IgD-negative memory B cell (primary cell): ENCODE results near the gene CHD2. TPM values are rescaled to one million over a fixed set of nuclear protein-coding genes. Genes with fewer than 3 reads are reported as not detected.
"Not testable (repeated sequence)": the region's sequence is repeated elsewhere in the genome, so short reads cannot be mapped to it uniquely, and the experiment has no call there.

Experiments used
- H3K27ac Mint-ChIP-seq, 3 donors: one replicate each; pipeline ENCODE4 v1.8.0; 2020 to 2022; ENCODE audit warnings: mild to moderate bottlenecking in 3 of 3, mixed read lengths in 3 of 3, moderate library complexity in 1 of 3
- H3K27me3 Mint-ChIP-seq: one replicate; pipeline ENCODE4 v1.8.0; 2021; ENCODE audit warnings: mixed read lengths
- H3K36me3 Mint-ChIP-seq: one replicate; pipeline ENCODE4 v1.8.0; 2020; ENCODE audit warnings: mild to moderate bottlenecking, mixed read lengths
- H3K4me1 Mint-ChIP-seq, 3 donors: one replicate each; pipeline ENCODE4 v1.8.0; 2020 to 2022; ENCODE audit warnings: mixed read lengths in 3 of 3, mild to moderate bottlenecking in 1 of 3
- H3K4me3 Mint-ChIP-seq, 4 donors: one replicate each; pipeline ENCODE4 v1.8.0; 2020 to 2022; ENCODE audit warnings: mild to moderate bottlenecking in 4 of 4, mixed read lengths in 4 of 4, moderate library complexity in 3 of 4
- H3K9me3 Mint-ChIP-seq, 3 donors: one replicate each; pipeline ENCODE4 v1.8.0; 2020 to 2021; ENCODE audit warnings: mixed read lengths in 3 of 3, mild to moderate bottlenecking in 1 of 3
- polyA plus RNA-seq: library from polyadenylated mRNA; unstranded; fragments of 300-500 nt; fragmentation: Illumina TruSeq; gene quantifications from one replicate; pipeline ENCODE4 v1.2.3, GENCODE V29; 2021

CHD2 gene
- polyA plus RNA-seq, 1 donor from 2014 or later: 131 TPM

- peaks cover 2% of the 10 kb centered on the region for H3K27me3 Mint-ChIP-seq
- peak overlapping the region in 1 of 3 donors; percentile 52 for H3K27ac Mint-ChIP-seq
- H3K36me3 Mint-ChIP-seq: peaks cover 5% of the 10 kb centered on the region
- H3K4me3 Mint-ChIP-seq: no peak overlapping the region
- no peaks in the 10 kb centered on the region for H3K9me3 Mint-ChIP-seq
- peaks cover 14 to 38% (median 36%) of the 10 kb centered on the region in 3 donors for H3K4me1 Mint-ChIP-seq
These were observed 126.3 kb downstream of the CHD2 start for GRCh38 chr15:93026380-93026817.

GRCh38 chr15:93027413-93027812 is 127.3 kb downstream of the CHD2 start:
- Mint-ChIP-seq H3K9me3 (no peaks in the 10 kb centered on the region), H3K4me3 (no peak overlapping the region), H3K36me3 (peaks cover 4% of the 10 kb centered on the region), H3K27me3 (peaks cover 2% of the 10 kb centered on the region), H3K4me1 (peaks cover 13 to 35% (median 32%) of the 10 kb centered on the region in 3 donors), H3K27ac (peak overlapping the region; percentile 12 to 54 (median 16))

- H3K9me3 Mint-ChIP-seq: no peaks in the 10 kb centered on the region
- H3K4me1 Mint-ChIP-seq: peaks cover 13 to 33% (median 25%) of the 10 kb centered on the region in 3 donors
- H3K27me3 Mint-ChIP-seq: peaks cover 2% of the 10 kb centered on the region
- peaks cover 3% of the 10 kb centered on the region for H3K36me3 Mint-ChIP-seq
- H3K27ac Mint-ChIP-seq: peak overlapping the region; percentile 67 to 84 (median 80)
- H3K4me3 Mint-ChIP-seq: no peak overlapping the region
These were observed 128.0 kb downstream of the CHD2 start for GRCh38 chr15:93028111-93028631.

DNA sequence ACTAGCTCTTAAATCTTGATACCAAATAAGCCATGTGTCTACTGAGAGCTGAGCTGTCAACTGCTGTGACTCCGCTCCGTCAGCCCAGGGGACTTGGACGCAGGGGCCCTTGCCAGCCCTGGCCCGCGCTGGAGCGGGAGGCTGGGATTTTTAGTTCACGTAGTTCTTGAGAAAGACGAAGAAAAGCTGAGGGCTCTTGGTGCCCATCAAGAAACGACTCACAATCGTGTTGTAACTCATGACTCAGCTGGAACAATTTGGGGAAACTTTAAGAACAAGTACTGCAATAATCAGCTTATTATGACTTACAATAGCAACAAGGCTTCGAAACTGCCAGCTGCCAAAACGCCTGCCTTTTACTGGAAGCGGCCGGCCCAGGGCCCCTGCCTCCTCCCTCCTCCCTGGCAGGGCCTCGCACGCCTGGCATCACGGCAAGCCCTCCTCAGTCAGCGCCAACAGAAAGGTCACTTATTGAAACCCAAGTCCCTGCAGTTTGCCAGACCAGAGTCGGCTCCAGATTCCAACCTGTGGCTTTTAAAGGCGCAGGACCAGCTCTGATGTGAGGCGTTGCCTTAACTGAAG is 128.6 kb downstream of the CHD2 start:
- peaks cover 2% of the 10 kb centered on the region for H3K36me3 Mint-ChIP-seq
- H3K9me3 Mint-ChIP-seq: no peaks in the 10 kb centered on the region
- H3K27ac Mint-ChIP-seq: peak overlapping the region; percentile 67 to 84 (median 80)
- peaks cover 2% of the 10 kb centered on the region for H3K27me3 Mint-ChIP-seq
- no peak overlapping the region for H3K4me3 Mint-ChIP-seq
- peaks cover 13 to 31% (median 24%) of the 10 kb centered on the region in 3 donors for H3K4me1 Mint-ChIP-seq

DNA sequence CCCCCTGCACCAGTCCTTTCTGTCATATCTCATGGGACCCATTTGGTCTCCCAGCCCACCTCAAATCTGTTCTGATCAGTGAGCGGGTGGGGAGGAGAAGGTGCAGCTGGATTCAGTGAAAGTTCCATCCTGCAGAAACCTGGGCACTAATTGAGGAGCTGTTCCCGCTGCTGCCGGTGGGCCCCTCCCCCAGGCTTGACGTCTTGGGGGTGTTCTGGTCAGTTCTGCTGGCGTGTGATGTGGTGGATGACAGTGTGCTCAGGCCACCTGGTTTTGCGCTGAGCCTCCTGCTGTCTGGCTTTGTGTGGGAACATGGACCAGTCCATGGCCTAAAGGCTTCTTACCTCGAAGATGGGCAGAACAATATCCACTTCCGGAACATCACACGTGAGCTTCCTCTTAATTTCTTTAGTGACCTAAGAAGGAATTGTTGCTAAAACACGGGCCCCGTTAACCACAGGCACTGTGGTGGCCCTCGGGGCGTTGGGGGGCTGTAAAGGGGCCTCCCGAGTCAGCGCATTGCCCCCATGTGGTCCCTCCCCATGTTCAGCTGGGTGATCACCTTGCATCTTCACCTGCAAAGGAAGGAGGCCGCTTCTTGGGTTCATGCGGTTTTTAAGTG is 129.2 kb downstream of the CHD2 start:
- Mint-ChIP-seq H3K4me1 (peaks cover 13 to 28% (median 21%) of the 10 kb centered on the region in 3 donors), H3K27ac (peak overlapping the region in 1 of 3 donors; percentile 84), H3K36me3 (peaks cover 2% of the 10 kb centered on the region), H3K9me3 (no peaks in the 10 kb centered on the region), H3K27me3 (peaks cover 2% of the 10 kb centered on the region), H3K4me3 (no peak overlapping the region)

GRCh38 chr15:93029836-93030429 is 129.8 kb downstream of the CHD2 start:
- Mint-ChIP-seq H3K4me1 (peaks cover 11 to 22% (median 17%) of the 10 kb centered on the region in 3 donors), H3K9me3 (no peaks in the 10 kb centered on the region), H3K4me3 (no peak overlapping the region), H3K27me3 (peaks cover 2% of the 10 kb centered on the region), H3K36me3 (no peaks in the 10 kb centered on the region), H3K27ac (peak overlapping the region; percentile 29 to 76 (median 52))

DNA sequence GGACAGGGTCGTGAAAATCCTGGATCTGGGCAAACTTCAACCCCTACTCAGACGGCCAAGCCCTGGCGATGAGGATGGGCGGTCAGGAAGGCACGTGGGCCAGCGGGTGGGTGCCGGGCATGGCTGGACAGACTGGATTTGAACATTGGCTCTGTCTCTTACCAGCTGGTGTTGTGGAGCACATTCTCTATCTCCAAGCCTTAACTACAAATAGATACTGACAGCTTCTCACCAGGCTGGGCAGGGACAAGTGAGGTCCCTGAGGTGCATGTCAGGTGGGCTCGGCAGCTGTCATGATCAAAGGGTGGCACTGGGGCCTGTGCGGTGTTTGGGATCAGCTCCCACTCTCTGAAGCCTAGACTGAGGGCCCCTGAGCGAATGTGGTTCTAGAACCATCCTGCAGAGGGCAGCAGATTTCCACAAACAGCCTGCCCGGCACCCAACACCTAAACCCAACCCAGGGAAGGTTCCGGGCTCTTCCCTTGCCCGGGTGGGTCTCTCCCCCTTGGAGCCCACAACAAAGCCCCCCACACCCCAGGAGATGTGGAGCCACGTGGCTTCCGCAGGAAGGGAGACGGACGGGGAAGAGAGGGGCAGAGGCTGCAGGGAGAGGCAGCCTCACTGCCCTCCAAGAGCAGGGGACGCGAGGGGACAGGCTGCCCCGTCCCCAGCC is 130.4 kb downstream of the CHD2 start:
- H3K9me3 Mint-ChIP-seq: no peaks in the 10 kb centered on the region
- no peak overlapping the region for H3K4me3 Mint-ChIP-seq
- H3K4me1 Mint-ChIP-seq: peaks cover 13 to 16% (median 14%) of the 10 kb centered on the region in 3 donors
- H3K36me3 Mint-ChIP-seq: no peaks in the 10 kb centered on the region
- H3K27me3 Mint-ChIP-seq: peaks cover 2% of the 10 kb centered on the region
- H3K27ac Mint-ChIP-seq: peak overlapping the region; percentile 29 to 76 (median 52)

DNA sequence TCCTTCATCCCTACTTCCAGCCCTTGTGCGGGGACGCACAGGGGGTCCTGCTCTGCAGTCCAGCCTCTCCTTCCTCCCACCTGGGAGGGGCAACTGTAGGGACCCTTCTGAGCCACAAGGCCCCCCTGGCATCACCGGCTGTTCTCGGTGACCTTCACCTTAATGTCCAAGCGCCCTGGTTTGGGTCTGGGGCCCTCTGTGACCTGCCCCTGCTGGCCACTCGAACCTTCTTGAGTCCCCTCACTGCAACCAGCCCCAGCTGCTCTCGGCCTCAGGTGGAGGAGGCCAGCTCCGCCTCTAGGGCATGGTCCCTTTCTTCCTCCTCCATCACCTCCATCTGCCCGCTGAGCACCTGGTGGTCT is 131.0 kb downstream of the CHD2 start:
- Mint-ChIP-seq H3K27me3 (peaks cover 4% of the 10 kb centered on the region), H3K4me3 (no peak overlapping the region), H3K36me3 (no peaks in the 10 kb centered on the region), H3K9me3 (no peaks in the 10 kb centered on the region), H3K4me1 (peaks cover 13 to 15% (median 14%) of the 10 kb centered on the region in 3 donors), H3K27ac (no peak overlapping the region)

DNA sequence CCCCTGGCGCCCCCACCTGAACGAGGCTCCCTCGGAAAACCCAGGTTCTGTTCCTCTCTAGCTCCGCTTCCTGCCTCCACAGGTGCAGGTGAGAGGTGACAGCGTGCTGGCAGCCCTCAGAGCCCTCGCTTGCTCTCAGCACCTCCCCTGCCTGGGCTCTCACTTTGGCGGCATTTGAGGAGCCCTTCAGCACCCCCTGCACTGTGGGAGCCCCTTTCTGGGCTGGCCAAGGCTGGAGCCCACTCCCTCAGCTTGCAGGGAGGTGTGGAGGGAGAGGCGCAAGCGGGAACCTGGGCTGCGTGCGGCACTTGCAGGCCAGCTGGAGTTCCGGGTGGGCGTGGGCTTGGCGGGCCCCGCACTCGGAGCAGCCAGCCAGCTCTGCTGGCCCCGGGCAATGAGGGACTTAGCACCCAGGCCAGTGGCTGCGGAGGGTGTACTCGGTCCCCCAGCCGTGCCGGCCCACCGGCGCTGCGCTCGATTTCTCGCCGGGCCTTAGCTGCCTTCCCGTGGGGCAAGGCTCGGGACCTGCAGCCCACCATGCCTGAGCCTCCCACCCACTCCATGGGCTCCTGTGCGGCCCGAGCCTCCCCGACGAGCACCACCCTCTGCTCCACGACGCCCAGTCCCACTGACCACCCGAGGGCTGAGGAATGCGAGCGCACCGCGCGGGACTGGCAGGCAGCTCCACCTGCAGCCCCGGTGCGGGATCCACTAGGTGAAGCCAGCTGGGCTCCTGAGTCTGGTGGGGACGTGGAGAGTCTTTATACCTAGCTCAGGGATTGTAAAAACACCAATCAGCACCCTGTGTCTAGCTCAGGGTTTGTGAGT is 131.6 kb downstream of the CHD2 start:
- not testable (repeated sequence) for H3K27me3 Mint-ChIP-seq, H3K27ac Mint-ChIP-seq, H3K36me3 Mint-ChIP-seq, H3K9me3 Mint-ChIP-seq, H3K4me3 Mint-ChIP-seq
- H3K4me1 Mint-ChIP-seq: peaks cover 13 to 15% (median 14%) of the 10 kb centered on the region in 3 donors

GRCh38 chr15:93032515-93033206 is 132.5 kb downstream of the CHD2 start:
- peaks cover 13 to 15% (median 14%) of the 10 kb centered on the region in 3 donors for H3K4me1 Mint-ChIP-seq
- H3K9me3 Mint-ChIP-seq, H3K27ac Mint-ChIP-seq, H3K27me3 Mint-ChIP-seq, H3K4me3 Mint-ChIP-seq, H3K36me3 Mint-ChIP-seq: not testable (repeated sequence)

DNA sequence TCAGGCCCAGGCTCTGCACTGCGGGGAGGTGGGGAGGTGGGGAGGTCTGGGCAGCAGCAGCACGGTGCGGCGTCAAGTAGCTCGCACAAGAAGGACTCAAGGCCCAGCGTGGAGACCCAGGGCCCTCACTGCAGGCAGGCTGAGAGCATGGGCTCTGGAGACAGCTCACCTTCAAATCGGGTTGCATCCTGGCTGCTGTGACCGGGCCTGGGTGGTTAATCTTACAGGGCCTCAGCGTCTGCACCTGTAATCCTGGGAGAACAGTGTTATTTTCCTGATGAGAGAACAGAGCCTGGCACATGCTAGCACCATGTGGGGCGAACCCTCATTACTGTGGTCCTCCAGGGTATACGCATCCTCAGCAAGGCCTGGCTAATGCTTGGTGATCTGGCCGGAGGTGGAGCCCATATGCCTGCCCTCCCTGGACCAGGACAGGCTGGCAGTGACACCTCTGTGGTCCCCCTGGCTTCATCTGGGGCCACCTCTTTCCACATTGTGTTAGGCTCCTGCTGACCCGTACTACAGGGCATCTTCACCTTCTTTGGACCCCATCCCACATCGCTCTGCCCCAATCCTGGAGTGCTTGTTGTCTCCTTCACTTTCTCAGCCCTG is 133.4 kb downstream of the CHD2 start:
- Mint-ChIP-seq H3K9me3 (no peaks in the 10 kb centered on the region), H3K36me3 (no peaks in the 10 kb centered on the region), H3K4me1 (peaks cover 10 to 15% (median 14%) of the 10 kb centered on the region in 3 donors), H3K27ac (no peak overlapping the region), H3K27me3 (peaks cover 6% of the 10 kb centered on the region), H3K4me3 (no peak overlapping the region)

DNA sequence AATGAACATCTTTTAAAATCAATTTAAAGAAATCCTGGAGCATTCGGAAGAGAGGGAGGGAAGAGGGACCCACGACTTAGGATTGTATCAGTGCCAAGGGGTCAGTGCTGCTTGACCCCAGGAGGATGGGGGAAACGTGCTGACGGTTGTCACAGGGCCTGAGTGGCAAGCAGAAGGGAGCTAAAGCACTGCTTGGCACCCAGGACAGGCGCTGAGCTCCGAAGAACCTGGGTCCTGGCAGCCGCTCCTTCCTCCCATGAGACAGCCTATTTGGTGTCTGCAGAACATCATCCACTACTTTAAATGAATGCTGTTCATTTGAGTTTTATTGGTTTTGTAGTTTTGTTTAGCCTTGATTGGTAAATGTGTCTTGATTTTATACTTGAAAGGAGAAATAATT is 134.4 kb downstream of the CHD2 start:
- H3K36me3 Mint-ChIP-seq: no peaks in the 10 kb centered on the region
- H3K27ac Mint-ChIP-seq: peak overlapping the region in 1 of 3 donors; percentile 23
- H3K27me3 Mint-ChIP-seq: peaks cover 7% of the 10 kb centered on the region
- H3K4me1 Mint-ChIP-seq: peaks cover 8 to 14% (median 14%) of the 10 kb centered on the region in 3 donors
- H3K4me3 Mint-ChIP-seq: no peak overlapping the region
- H3K9me3 Mint-ChIP-seq: no peaks in the 10 kb centered on the region

GRCh38 chr15:93035092-93035915 is 135.2 kb downstream of the CHD2 start:
- peaks cover 5 to 12% (median 11%) of the 10 kb centered on the region in 3 donors for H3K4me1 Mint-ChIP-seq
- no peak overlapping the region for H3K27ac Mint-ChIP-seq
- no peaks in the 10 kb centered on the region for H3K36me3 Mint-ChIP-seq
- H3K9me3 Mint-ChIP-seq: no peaks in the 10 kb centered on the region
- H3K4me3 Mint-ChIP-seq: no peak overlapping the region
- peaks cover 12% of the 10 kb centered on the region for H3K27me3 Mint-ChIP-seq
